AG10803 (cell line): ENCODE measurements around the gene PROSER3.

ENCODE experiments used
- DNase-seq: peaks from one replicate; pipeline ENCODE4 v3.0.0; 2010; ENCODE audit warnings: low read depth
- H3K4me3 ChIP-seq: 2 replicates; pipeline ENCODE4 v1.5.1; 2011; ENCODE audit warnings: mild to moderate bottlenecking, low read length, control low read depth
- CTCF ChIP-seq: conservative IDR thresholded peaks from 2 replicates; pipeline ENCODE4 v1.5.1; 2011; ENCODE audit warnings: mild to moderate bottlenecking, low read length, control low read depth, inconsistent platforms

Gene PROSER3

GRCh38 chr19:35753634-35754369, 4.2 kb upstream of the PROSER3 start:
- no peak for TF ChIP-seq CTCF
- DNase-seq = no peak
- H3K4me3 ChIP-seq = no peak overlapping the region

- no peak for DNase-seq
- no peak for TF ChIP-seq CTCF
- no peak overlapping the region for H3K4me3 ChIP-seq
Observed at GRCh38 chr19:35754370-35755130, 3.4 kb upstream of the PROSER3 start.

- peak overlapping the region; percentile 65 for H3K4me3 ChIP-seq
- no peak for DNase-seq
- TF ChIP-seq CTCF = no peak
Observed at GRCh38 chr19:35755131-35755549, 2.8 kb upstream of the PROSER3 start.

- DNase-seq = peak; percentile 76
- TF ChIP-seq CTCF = no peak
- H3K4me3 ChIP-seq = peak overlapping the region; percentile 65
Observed at GRCh38 chr19:35755550-35756376, 2.2 kb upstream of the PROSER3 start.

GRCh38 chr19:35756377-35757230, 1.4 kb upstream of the PROSER3 start, which contains the start of gene HSPB6:
Gene HSPB6, minus strand, starts transcription at chr19:35757029. Its CDS starts 21 bp downstream, at chr19:35757008.
- H3K4me3 ChIP-seq = peak within 1 kb of the TSS; percentile 65
- TF ChIP-seq CTCF = no peak
- peak; percentile 60 for DNase-seq

GRCh38 chr19:35757231-35757748, 686 bp upstream of the PROSER3 start:
- DNase-seq = peak; percentile 88
- H3K4me3 ChIP-seq = peak overlapping the region; percentile 65
- no peak for TF ChIP-seq CTCF
